ENCODE data around the gene PIKFYVE.
"Not testable (repeated sequence)": the region's sequence is repeated elsewhere in the genome, so short reads cannot be mapped to it uniquely, and the experiment has no call there.

The PIKFYVE gene, protein sequence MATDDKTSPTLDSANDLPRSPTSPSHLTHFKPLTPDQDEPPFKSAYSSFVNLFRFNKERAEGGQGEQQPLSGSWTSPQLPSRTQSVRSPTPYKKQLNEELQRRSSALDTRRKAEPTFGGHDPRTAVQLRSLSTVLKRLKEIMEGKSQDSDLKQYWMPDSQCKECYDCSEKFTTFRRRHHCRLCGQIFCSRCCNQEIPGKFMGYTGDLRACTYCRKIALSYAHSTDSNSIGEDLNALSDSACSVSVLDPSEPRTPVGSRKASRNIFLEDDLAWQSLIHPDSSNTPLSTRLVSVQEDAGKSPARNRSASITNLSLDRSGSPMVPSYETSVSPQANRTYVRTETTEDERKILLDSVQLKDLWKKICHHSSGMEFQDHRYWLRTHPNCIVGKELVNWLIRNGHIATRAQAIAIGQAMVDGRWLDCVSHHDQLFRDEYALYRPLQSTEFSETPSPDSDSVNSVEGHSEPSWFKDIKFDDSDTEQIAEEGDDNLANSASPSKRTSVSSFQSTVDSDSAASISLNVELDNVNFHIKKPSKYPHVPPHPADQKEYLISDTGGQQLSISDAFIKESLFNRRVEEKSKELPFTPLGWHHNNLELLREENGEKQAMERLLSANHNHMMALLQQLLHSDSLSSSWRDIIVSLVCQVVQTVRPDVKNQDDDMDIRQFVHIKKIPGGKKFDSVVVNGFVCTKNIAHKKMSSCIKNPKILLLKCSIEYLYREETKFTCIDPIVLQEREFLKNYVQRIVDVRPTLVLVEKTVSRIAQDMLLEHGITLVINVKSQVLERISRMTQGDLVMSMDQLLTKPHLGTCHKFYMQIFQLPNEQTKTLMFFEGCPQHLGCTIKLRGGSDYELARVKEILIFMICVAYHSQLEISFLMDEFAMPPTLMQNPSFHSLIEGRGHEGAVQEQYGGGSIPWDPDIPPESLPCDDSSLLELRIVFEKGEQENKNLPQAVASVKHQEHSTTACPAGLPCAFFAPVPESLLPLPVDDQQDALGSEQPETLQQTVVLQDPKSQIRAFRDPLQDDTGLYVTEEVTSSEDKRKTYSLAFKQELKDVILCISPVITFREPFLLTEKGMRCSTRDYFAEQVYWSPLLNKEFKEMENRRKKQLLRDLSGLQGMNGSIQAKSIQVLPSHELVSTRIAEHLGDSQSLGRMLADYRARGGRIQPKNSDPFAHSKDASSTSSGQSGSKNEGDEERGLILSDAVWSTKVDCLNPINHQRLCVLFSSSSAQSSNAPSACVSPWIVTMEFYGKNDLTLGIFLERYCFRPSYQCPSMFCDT (N-terminal part only)

DNA sequence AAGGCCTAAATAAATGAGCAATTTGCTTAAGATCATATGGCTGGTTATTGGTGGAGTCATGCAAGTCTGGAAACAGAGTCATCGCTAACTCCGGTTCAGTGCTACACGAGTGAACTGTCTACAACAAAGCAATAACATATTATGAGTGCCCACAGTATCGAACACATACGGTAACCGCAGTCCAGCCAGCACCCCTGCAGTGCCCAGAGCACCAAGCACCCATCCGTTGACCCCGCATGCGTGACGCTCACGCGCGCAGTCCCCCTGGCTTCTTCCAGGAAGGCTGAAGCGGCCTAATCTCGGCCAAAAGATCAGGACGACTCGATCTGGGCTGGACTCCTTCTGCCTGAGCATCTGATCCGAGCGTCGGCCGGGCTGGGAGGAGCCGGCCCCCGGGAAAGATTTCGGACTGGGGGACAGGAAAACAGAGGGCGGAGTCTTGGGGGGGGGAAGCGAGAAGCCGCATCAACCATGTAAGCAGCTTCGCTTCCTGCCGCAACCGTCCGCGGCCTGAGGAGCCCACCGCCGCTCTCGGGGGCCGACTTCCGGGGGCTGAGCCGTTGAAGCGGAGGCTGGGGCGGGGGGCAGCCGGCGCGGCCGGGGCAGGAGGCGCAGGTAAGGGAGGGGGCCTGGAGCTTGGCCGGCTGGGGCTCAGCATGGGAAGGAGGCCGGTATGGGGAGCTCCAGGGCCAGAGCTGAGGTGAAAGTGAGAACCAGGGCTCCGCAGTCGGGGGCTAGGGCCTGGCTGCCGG lies at the start of gene PIKFYVE:
TSS of gene PIKFYVE (plus strand) at position 455 of the 752 bp plus-strand sequence. CDS start 5,265 bp downstream, outside the sequence.
- peak; percentile 91 for DNase-seq

DNA sequence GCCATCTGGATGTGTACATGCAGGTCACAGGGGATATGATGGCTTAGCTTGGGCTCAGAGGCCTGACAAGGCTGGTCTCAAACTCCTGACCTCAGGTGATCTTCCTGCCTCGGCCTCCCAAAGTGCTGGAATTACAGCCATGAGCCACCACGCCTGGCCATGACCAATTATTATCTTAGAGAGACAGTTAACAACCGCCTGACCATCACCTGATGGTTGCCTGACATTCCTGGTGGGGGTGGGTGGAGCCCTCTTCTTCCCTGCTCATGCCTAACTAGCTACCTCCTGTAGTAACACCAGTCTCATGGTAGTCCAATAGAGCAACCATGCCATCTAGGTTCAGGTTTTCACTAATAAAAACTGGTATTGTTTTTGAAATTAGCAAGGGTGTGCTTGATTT lies 44.2 kb upstream of the PIKFYVE start:
- not testable (repeated sequence) for DNase-seq

DNA sequence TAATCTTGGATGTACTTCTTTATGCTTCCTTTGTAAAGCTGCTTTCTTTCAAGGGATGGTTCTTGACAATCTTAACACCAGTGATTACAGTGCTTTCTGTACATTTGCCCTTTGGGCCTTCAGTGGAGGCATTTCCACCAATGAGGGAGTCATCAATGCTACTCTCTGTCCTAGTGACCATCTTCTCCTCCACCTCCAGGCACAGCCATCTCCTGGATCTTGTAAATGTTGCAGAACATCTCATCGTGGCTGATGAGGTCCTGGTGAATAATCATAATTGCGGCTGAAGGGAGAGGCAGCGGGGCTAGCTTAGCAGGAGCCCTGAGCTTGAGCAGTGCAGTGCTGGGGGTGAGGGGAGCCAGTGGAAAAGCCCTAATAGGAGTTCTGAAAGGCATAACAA lies 43.7 kb upstream of the PIKFYVE start:
- no peak for DNase-seq

DNA sequence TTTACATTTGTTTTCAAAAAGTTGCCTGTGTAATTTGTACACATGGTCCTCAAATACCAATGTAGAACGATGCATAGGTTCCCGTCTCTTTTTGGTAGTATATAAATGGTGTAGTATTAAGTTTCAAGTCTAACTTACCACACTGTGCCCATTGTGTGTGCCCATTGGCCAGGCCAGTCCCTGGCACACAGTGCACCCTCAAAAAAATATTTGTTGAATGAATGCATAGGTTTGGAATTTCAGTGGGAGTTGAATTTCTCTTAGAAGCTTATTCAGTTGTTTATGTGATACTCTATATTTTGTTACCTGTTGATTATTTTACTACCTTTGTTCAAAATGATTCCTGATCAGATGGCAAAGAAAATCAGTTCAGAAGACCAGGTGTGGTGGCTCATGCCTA lies 41.3 kb upstream of the PIKFYVE start:
- DNase-seq = no peak

DNA sequence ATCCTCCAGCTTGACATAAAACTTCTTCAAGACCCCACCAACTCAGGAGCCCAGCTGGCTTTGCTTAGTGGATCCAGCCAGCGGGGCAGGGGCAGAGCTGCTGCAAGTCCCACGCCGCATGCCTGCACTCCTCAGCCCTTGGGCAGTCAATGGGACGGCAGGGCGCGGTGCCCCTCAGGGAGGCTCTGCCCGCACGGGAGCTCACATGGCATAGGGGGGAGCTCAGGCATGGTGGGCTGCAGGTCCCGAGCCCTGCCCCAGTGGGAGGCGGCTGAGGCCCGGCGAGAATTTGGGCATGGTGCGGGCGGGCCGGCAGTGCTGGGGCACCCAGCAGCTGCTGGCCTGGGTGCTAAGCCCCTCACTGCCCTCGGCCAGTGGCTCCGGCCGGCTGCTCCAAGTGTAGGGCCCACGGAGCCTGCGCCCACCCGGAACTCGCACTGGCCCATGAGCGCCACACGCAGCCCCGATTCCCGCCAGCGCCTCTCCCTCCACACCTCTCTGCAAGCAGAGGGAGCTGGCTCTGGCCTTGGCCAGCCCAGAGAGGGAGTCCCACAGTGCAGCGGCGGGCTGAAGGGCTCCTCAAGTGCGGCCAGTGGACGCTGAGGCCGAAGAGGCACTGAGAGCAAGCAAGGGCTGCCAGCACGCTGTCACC lies 38.3 kb upstream of the PIKFYVE start:
- DNase-seq = no peak

DNA sequence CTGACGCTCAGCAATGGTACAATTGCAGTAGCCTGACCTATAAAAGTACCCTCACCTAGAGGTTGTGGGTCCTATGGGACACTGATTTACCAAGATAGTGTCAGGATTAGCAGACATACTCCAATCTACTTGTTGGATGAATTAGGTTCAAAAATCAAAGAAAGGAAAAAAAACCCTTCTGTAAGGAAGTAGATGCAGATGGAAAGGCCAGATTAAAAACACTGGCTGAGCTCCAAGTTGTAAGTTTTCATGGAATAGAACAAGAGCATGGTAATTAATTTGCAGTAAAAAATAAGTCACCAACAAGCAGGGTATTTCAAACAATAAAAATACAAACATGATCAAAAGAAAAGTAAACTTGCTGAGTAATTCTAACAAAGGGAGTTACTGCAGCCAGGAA lies 37.6 kb upstream of the PIKFYVE start:
- no peak for DNase-seq

DNA sequence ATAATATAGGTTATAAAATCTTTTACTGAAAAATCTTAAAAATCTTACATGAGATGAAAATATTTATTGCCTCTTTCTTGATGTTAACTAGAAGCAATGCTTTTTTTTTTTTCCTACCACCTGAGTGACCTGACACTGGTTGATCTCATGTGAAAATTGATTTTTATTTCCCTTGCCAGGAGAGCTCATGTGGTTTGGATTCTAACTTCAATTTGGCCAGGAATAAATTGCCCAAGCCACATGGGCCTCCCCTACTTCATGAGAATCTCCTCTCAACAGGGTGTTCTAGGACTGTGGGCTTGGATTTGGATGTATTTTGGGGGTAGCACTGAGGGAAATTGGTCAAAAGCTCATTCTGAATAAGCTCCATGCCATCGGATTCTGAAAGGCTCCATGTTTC lies 31.3 kb upstream of the PIKFYVE start:
- DNase-seq = no peak

DNA sequence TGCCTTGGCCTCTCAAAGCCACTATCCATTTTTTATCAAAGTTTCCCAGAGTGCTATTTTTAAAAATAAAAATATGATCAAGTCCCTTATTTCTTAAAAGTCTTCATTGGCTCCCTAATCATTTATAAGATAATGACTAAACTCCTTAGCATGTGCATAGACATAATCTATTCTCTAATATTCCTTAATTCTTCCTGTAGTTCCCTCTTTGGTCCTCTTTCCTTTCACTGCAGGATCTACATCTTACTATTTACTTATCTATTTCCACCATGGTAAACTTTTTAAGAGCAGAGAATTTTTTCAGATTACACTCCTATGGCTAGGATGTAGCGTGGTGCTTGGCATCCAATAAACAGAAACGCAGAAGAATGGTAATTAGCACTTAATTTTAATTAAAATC lies 30.2 kb upstream of the PIKFYVE start:
- no peak for DNase-seq

DNA sequence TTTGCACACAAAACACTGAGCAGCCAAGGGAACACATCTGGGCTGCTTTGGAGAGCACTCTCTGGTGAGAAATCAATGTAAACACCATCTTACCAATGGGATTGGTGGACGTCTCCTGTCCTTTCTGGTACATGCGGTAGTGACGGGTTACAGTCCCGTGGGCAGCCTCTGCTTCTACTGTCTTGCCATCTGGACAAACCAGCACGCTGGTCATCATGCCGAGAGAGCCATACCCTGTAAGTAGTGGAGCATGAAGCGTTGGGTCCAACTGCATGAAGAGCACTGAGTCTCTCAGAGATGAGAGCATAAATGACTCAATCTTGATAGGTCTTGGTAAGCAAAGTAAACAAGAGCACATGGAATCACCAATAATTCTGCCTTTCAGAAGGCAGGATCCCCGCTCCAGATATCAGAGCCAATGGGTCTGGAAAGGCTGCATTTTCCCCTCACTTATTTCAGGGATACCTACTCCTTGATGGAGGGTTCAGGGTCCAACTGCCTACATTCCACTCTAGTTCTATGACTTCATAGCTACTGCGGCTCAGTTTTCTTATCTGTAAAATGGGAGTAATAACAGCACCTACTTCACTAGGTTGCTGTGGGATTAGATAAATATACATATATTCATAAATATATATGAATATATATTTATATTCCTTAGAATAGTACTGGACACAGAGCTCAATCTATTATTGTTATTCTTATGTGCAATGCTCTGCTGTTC lies 26.1 kb upstream of the PIKFYVE start:
- no peak for DNase-seq

DNA sequence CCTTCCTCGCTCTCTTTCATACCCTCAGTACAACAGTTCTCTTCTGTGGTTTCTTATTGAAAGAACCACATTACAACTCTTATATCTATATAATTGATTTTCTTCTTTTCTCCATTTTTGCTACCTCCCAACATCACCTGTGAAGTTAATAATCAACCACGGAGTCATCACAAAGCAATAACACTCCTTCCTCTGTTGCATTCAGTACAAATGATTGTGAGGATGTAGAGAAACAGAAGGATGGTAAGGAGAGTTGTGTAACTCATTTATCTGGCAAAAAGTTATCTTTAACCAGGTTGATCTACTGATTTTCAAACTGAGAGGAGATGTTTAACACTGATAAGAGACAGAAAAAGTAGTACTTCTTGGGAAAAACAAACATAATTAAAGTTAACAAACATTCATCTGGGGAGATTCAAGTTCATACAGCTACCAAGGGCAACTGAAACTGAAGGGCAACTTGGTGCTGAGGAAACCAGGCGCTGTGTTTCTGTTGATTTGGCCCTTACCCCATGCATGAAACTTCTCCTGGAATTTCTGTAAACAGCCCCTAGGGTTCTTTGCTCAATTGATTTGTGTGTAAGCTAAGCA lies 25.3 kb upstream of the PIKFYVE start:
- no peak for DNase-seq

DNA sequence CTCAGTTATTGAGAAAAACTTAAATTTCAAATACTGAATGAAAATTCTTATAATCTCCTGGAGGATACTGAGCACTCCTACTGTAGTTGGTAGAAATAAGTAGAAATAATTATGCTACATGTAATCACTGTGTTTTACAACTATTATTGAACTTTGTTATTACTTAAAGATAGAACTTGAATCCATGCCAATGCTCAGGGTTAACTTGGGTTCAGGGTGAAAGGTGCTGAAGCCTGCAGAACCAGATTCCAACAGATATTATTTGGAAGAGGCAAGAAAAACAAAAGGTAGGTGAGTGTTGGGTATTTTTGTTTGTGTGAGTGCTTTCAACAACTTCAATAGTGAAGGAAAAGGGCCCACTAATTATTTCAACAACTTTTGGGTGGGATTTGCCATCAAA lies 21.6 kb upstream of the PIKFYVE start:
- DNase-seq = no peak

DNA sequence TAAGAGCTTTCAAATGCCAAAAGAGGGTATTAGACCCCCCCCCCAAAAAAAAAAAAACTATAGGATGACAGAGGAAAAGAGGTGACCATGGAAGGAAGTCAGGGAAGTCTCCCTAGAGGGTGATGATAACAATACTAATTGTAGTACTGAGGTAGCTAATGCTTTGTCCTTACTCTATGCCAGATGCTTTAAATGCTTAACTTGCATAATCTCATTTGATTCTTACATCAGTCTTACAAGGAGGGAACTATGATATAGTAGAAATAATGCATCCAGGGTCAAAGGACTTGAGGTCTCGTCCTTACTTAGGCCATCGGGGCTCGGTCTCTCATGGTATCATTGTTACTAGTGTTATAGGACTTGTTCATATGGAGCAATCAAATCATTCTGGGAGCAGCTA lies 20.3 kb upstream of the PIKFYVE start:
- DNase-seq = no peak

DNA sequence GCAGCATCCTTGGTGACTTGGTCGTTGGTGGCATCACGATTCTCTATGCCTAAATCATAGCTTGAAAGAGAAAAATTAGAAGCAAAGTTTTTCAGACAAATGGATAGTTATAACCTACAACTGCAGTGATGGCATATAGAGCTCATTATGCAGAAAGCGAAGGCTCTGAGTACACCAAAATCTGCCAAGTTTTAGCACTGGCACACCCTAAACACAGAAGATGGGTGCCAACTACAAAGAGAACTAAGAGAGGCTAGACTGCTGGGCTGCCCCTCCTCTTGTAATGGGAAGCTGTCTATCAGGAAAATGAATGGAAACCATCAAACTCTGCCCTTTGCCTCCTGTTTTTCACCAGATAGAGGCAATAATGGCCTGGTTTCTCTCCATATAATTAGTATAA lies 17.5 kb upstream of the PIKFYVE start:
- DNase-seq = no peak

DNA sequence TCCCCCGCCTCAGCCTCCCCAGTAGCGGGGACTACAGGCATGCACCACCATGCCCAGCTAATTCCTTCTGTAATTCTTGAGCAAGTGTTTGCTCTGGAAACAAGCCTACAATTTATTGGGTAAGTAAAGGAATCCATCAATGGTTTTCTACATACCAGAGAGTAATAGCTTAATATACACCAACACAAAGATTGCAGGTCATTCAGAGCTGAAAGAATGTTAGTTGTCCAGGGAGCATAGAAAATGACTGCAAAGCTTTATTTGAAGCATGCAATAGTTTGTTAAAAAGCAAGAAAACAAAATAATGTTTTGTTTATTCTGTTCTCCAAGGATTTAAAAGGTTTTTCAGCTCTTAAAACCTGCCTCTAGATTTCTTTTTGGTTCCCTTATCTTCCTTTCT lies 16.8 kb upstream of the PIKFYVE start:
- DNase-seq = no peak

DNA sequence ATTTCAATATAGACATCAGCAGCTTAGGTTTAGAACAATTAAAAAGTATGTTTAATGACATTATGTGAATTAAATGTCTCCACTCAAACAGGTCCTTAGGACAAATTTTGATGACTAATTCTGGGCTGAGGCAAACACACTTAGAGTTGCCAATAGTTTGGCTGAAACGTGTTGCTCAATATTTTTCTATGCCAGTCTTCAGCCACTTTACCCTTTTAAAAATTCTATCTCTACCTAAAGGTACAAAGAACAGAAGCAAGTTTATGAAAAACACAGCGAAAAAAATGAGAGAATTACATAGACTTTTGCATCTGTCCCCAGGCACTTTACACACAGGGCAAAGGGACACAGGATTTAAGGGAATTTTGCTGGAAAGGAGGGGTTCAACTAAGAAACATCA lies 15.7 kb upstream of the PIKFYVE start:
- no peak for DNase-seq

DNA sequence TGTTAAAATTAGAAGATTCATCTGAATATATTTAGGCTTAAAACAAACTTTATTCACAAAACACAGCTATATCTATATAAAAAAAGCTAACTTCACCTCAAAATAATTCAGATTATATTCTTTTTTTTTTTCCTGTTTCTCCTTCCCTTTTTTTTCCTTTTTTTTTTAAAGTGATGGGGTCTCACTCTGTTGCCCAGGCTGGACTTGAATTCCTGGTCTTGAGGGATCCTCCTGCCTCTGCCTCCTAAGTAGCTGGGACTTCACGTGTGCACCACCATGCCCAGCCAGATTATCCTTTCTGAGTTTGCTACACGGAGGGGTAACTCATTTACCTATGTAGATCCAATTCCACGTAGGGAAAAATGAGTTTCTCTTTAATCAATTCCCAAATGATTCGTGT lies 15.0 kb upstream of the PIKFYVE start:
- DNase-seq = no peak

DNA sequence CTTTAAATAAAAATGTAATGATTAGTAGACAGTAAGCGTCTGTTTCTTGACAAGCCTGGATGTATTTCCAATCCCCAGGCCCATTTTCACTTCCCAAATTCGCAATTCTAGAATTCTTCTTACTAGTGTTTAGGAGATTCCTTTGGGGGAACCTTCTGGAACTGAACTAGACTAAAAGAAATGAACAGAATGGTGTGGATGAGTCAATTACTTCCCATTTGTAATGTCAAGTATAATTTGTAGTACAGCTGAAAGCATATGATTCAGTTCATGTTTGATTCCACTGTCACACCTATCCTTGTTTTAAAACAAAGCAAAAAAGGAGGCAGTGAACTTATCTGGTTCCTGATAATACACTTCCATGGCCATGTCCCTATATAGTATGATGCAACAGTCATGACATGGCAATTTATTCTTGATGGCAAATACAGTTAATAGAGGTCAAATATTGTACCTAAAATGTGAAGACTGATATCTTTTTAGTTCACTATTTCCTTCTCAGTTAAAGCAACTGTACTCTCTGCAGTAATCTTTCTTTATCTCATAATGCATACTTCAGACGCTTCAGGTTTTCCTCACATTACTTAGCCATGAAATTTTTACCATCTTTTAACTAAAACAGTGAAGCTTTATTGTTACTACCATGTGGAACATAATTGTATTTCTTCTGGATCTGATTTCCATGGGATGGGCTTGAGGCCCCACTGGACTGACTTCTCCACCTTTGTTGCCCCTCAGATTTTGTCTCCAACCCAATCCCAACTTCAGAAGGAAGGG lies 13.2 kb upstream of the PIKFYVE start:
- DNase-seq = no peak

DNA sequence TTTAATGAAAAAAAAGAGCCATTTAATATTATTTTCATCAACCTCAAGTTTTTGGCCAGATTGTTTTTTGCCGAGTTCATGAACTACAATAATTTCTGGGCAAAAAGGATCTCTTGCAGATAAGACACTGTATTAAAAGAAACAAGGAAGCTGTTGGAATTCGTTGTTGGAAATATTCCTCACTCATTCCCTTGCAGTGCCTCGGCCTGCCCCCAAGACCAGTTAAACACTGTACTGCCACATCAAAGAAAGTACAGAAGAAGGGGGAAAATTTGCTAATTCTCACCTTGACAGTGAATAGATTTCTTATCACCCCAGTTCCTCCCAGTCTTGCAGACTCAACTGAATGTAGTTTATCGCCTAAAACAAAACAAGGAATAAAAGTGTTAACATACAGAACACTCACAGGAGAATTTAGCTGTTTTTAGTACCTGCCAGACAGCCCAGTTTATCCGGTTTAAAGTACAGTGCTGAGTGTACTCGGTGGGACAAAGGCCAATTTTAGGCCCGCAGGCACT lies 12.4 kb upstream of the PIKFYVE start:
- DNase-seq = no peak

DNA sequence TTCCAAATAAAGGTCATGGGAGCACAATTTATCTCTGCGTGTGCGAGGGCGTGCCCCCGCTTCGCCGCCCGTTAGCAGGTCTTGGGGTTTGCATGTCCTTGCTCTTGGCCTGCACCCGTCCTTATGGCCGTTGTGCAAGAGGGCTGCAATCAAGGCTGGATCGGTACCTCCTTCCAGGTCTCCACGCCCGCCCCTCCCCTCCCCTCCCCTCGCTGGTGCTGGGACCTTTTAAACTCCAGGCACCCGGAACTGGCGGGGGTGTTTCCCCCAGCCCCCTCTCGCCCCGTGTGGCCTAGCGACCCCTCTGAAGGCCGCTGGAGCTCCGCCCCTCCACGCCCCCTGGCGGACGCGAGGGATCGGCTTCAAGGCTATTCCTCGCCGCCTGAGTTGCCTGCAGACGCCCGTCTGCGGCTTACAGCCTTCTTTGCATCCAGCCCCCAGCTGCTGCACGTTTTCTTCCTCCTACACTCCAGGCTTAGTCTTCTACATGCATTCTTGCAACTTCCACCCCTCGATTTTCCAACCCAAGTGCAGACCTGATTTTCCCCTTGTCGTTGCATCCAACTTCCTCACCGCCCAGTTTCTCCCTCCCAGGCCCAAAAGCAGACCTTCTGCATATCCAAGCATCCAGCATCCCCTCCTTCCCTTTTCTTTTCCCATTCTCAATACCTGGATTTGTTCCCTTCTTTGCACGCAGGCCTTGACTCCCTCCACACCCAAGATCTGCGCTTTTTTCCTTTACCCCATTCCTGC lies 11.8 kb upstream of the PIKFYVE start:
- DNase-seq = peak; percentile 86

Data from CD4-positive, alpha-beta T cell treated with Interleukin-6 for 4 hours (primary cell).